HL-60 (cell line): ENCODE measurements around the gene GATA1.

Experiments
- DNase-seq, 2 experiments: peaks; one replicate each; pipeline ENCODE4 v3.0.0-alpha.2; 2010 to 2020; ENCODE audit warnings: low read depth in 1 of 2, low spot score in 1 of 2
- H3K27ac ChIP-seq: fragments of 250-450 bp; sonication (Bioruptor Pico); replicated peaks from 2 replicates; pipeline ENCODE4 v1.5.1; 2020; ENCODE audit warnings: mild to moderate bottlenecking, moderate library complexity
- H3K27me3 ChIP-seq: fragments of 250-450 bp; sonication (Bioruptor Pico); 2 replicates; pipeline ENCODE4 v1.5.1; 2021; ENCODE audit warnings: mild to moderate bottlenecking, moderate library complexity; ENCODE audit not compliant: insufficient read depth, poor library complexity, severe bottlenecking
- H3K4me3 ChIP-seq: replicated peaks from 2 replicates; pipeline ENCODE4 v1.5.1; 2011; ENCODE audit warnings: mild to moderate bottlenecking, control low read depth, low read length; ENCODE audit not compliant: insufficient read depth
- GABPA ChIP-seq: IDR thresholded peaks from 2 replicates; pipeline ENCODE4 v1.6.1; 2012; ENCODE audit warnings: low read depth
- POLR2AphosphoS5 ChIP-seq: IDR thresholded peaks from 2 replicates; pipeline ENCODE4 v1.6.1; 2012; ENCODE audit warnings: low read depth
- SPI1 ChIP-seq: IDR thresholded peaks from 2 replicates; pipeline ENCODE4 v1.6.1; 2012; ENCODE audit warnings: low read depth, mild to moderate bottlenecking, borderline replicate concordance
- long read RNA-seq: library from polyadenylated mRNA; unstranded; transcript quantifications from one replicate; pipeline ENCODE4 v2.0.0, GENCODE V29; 2020
- TF ChIP-seq, protein P1 (sequence below): IDR thresholded peaks from one replicate; pipeline ENCODE4 v1.5.1; 2011; ENCODE audit warnings: low read length, control low read depth, inconsistent platforms; ENCODE audit not compliant: insufficient read depth
- TF ChIP-seq, protein P2 (sequence below): IDR thresholded peaks from 2 replicates; pipeline ENCODE4 v1.6.1; 2012; ENCODE audit warnings: low read depth; ENCODE audit not compliant: insufficient replicate concordance

Gene GATA1
- long read RNA-seq = 0 reads

DNA sequence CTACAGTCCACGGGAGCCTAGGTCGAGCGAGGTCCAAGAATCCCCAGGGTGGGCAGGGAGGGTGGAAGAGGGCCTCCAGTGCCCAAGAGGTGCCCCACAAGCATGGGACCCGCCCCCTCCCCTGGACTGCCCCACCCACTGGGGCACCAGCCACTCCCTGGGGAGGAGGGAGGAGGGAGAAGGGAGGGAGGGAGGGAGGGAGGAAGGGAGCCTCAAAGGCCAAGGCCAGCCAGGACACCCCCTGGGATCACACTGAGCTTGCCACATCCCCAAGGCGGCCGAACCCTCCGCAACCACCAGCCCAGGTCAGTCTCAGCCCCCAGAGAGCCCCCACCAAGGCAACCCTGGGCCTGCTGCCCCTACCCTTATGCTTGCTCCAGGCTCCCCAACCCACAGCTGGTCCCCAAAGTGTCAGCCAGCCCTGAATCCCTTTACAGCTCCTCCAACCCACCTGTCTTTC, at the start of gene GATA1:
TSS of gene GATA1 (plus strand) at position 250 of the 460 bp plus-strand sequence. CDS start 4,520 bp downstream, outside the sequence.
- TF ChIP-seq, protein P1, sequence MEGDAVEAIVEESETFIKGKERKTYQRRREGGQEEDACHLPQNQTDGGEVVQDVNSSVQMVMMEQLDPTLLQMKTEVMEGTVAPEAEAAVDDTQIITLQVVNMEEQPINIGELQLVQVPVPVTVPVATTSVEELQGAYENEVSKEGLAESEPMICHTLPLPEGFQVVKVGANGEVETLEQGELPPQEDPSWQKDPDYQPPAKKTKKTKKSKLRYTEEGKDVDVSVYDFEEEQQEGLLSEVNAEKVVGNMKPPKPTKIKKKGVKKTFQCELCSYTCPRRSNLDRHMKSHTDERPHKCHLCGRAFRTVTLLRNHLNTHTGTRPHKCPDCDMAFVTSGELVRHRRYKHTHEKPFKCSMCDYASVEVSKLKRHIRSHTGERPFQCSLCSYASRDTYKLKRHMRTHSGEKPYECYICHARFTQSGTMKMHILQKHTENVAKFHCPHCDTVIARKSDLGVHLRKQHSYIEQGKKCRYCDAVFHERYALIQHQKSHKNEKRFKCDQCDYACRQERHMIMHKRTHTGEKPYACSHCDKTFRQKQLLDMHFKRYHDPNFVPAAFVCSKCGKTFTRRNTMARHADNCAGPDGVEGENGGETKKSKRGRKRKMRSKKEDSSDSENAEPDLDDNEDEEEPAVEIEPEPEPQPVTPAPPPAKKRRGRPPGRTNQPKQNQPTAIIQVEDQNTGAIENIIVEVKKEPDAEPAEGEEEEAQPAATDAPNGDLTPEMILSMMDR = no peak
- TF ChIP-seq, protein P2, sequence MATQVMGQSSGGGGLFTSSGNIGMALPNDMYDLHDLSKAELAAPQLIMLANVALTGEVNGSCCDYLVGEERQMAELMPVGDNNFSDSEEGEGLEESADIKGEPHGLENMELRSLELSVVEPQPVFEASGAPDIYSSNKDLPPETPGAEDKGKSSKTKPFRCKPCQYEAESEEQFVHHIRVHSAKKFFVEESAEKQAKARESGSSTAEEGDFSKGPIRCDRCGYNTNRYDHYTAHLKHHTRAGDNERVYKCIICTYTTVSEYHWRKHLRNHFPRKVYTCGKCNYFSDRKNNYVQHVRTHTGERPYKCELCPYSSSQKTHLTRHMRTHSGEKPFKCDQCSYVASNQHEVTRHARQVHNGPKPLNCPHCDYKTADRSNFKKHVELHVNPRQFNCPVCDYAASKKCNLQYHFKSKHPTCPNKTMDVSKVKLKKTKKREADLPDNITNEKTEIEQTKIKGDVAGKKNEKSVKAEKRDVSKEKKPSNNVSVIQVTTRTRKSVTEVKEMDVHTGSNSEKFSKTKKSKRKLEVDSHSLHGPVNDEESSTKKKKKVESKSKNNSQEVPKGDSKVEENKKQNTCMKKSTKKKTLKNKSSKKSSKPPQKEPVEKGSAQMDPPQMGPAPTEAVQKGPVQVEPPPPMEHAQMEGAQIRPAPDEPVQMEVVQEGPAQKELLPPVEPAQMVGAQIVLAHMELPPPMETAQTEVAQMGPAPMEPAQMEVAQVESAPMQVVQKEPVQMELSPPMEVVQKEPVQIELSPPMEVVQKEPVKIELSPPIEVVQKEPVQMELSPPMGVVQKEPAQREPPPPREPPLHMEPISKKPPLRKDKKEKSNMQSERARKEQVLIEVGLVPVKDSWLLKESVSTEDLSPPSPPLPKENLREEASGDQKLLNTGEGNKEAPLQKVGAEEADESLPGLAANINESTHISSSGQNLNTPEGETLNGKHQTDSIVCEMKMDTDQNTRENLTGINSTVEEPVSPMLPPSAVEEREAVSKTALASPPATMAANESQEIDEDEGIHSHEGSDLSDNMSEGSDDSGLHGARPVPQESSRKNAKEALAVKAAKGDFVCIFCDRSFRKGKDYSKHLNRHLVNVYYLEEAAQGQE = no peak
- TF ChIP-seq POLR2AphosphoS5 (no peak), GABPA (no peak), SPI1 (no peak)
- H3K27ac ChIP-seq = no peak within 1 kb of the TSS
- no peak within 1 kb of the TSS for H3K4me3 ChIP-seq
- H3K27me3 ChIP-seq = no peaks in the 10 kb centered on the region
- DNase-seq = no peak

GRCh38 chrX:48736878-48737212, 49.5 kb upstream of the GATA1 start:
- H3K27me3 ChIP-seq = no peaks in the 10 kb centered on the region
- no peak for DNase-seq
- peak overlapping the region; percentile 26 for H3K4me3 ChIP-seq
- H3K27ac ChIP-seq = peak overlapping the region; percentile 89
- no peak for TF ChIP-seq GABPA
- TF ChIP-seq, protein P2 = no peak
- TF ChIP-seq SPI1 = no peak
- TF ChIP-seq, protein P1 = no peak
- TF ChIP-seq POLR2AphosphoS5 = no peak

DNA sequence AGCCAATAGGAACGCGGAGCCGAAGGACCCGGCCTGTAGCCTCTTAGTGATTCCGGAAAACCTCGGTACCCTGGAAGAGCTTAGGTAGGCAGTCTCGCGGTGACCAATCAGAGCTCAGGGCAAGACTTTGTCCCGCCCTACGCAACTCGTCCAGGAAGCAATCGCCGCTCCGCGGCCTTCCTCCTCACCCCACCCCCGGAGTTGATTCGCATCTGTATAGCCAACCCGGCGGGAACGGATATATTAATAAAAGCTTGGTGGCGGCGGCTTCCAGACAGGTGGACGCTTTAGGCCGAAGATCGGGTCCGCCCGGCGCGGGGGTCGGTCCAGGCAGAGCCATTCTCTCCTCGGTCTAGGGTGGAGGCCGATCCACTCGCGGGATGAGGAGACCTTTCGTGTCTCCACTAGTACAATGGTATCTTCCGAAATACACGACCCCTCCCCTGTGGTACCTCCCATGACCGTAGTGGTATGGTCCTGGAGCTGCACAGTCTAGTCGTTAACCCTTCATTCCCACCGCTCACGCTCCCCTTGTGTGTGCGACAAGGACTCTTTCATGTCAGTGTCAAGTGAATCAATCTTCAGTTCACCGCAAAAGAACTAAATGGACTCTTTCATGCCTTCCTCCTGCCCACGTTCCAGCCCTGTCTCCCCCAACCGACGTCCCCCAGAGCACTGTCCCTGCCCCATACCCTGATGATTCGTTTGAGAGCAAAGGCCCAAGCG, 49.0 kb upstream of the GATA1 start:
- H3K4me3 ChIP-seq = peak overlapping the region; percentile 43
- peak overlapping the region; percentile 89 for H3K27ac ChIP-seq
- TF ChIP-seq POLR2AphosphoS5 (peak; percentile 85), GABPA (peak; percentile 88), SPI1 (no peak)
- no peaks in the 10 kb centered on the region for H3K27me3 ChIP-seq
- peak; percentile 87 to 95 for DNase-seq

GRCh38 chrX:48737940-48738339, 48.5 kb upstream of the GATA1 start:
- DNase-seq = no peak
- peak overlapping the region; percentile 89 for H3K27ac ChIP-seq
- H3K4me3 ChIP-seq = peak overlapping the region; percentile 43
- no peaks in the 10 kb centered on the region for H3K27me3 ChIP-seq
- TF ChIP-seq, protein P2 = no peak
- no peak for TF ChIP-seq SPI1
